Measurements from ENCODE around the gene KCNF1. TPM values are rescaled to one million over a fixed set of nuclear protein-coding genes. Genes with fewer than 3 reads are reported as not detected.

KCNF1 gene
- polyA plus RNA-seq, 2 donors = 0.22 to 0.29 TPM

GRCh38 chr2:10889651-10890215, 22.0 kb upstream of the KCNF1 start:
- peaks cover 0 to 3% of the 10 kb centered on the region in 2 donors for H3K9me3 ChIP-seq (ENCODE audit: control insufficient read depth in 2 of 2, insufficient read depth in 1 of 2, low read depth in 1 of 2, low read length in 1 of 2)
- 41 to 53% methylated on average over 9 of the region's 9 CpGs for WGBS, 2 donors
- no peaks in the 10 kb centered on the region for H3K27me3 ChIP-seq (ENCODE audit: control insufficient read depth in 1 of 2, insufficient read depth in 2 of 2, low read length in 2 of 2)

DNA sequence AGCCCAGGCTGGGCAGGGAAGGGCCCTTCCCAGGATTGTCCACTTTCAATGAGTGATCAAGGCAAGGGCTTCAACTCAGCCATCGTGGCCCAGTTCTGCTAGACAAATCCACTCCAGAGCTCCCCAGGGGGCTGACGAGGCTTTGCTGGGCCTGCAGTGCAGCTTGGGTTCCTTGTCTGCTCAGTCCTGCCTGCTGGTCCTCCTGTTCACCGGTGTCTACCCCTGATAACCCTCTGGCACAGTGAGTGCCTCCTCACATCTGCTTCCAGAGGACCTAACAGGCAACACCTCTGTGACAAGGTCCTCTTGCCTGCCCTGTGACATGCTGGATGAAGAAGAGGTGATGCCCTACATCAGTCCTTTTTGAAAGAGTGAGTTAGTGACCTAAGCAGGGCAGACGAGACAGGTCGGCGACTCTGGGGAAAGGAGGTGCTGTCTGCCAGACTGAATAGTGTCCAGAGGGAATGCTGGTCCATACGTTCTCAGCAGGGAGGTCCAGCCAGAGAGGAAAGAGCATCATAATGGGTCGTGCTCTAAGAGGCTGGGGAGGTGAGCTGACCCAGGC, 20.9 kb upstream of the KCNF1 start:
- 81% methylated on average over 8 of the region's 8 CpGs for WGBS, 2 donors

More at GRCh38 chr2:10889651-10890215, 22.0 kb upstream of the KCNF1 start:
- Histone ChIP-seq H3K4me1 (ENCODE audit: control insufficient read depth in 2 of 2, insufficient read depth in 2 of 2, low read length in 1 of 2) (peaks cover 0 to 4% of the 10 kb centered on the region in 2 donors), H3K27ac (ENCODE audit: low read depth in 2 of 2, low read length in 1 of 2) (no peak overlapping the region), H3K4me3 (ENCODE audit: low read depth in 1 of 2, low read length in 2 of 2) (no peak overlapping the region), H3K36me3 (ENCODE audit: control insufficient read depth in 2 of 2, insufficient read depth in 2 of 2, low read length in 1 of 2) (no peaks in the 10 kb centered on the region)

GRCh38 chr2:10891390-10891789, 20.3 kb upstream of the KCNF1 start:
- no peaks in the 10 kb centered on the region for H3K27me3 ChIP-seq (ENCODE audit: control insufficient read depth in 1 of 2, insufficient read depth in 2 of 2, low read length in 2 of 2)
- H3K27ac ChIP-seq (ENCODE audit: low read depth in 2 of 2, low read length in 1 of 2) = no peak overlapping the region
- no peaks in the 10 kb centered on the region for H3K36me3 ChIP-seq (ENCODE audit: control insufficient read depth in 2 of 2, insufficient read depth in 2 of 2, low read length in 1 of 2)
- H3K4me3 ChIP-seq (ENCODE audit: low read depth in 1 of 2, low read length in 2 of 2) = no peak overlapping the region
- H3K9me3 ChIP-seq (ENCODE audit: control insufficient read depth in 2 of 2, insufficient read depth in 1 of 2, low read depth in 1 of 2, low read length in 1 of 2) = peaks cover 0 to 3% of the 10 kb centered on the region in 2 donors
- H3K4me1 ChIP-seq (ENCODE audit: control insufficient read depth in 2 of 2, insufficient read depth in 2 of 2, low read length in 1 of 2) = peaks cover 0 to 4% of the 10 kb centered on the region in 2 donors
- 84 to 87% methylated on average over 6 of the region's 6 CpGs for WGBS, 2 donors

More for the DNA sequence above, 20.9 kb upstream of the KCNF1 start:
- H3K4me3 ChIP-seq (ENCODE audit: low read depth in 1 of 2, low read length in 2 of 2) = no peak overlapping the region
- H3K9me3 ChIP-seq (ENCODE audit: control insufficient read depth in 2 of 2, insufficient read depth in 1 of 2, low read depth in 1 of 2, low read length in 1 of 2) = peaks cover 0 to 3% of the 10 kb centered on the region in 2 donors
- H3K27ac ChIP-seq (ENCODE audit: low read depth in 2 of 2, low read length in 1 of 2) = no peak overlapping the region
- H3K36me3 ChIP-seq (ENCODE audit: control insufficient read depth in 2 of 2, insufficient read depth in 2 of 2, low read length in 1 of 2) = no peaks in the 10 kb centered on the region
- peaks cover 0 to 4% of the 10 kb centered on the region in 2 donors for H3K4me1 ChIP-seq (ENCODE audit: control insufficient read depth in 2 of 2, insufficient read depth in 2 of 2, low read length in 1 of 2)
- H3K27me3 ChIP-seq (ENCODE audit: control insufficient read depth in 1 of 2, insufficient read depth in 2 of 2, low read length in 2 of 2) = no peaks in the 10 kb centered on the region

GRCh38 chr2:10891848-10892247, 19.9 kb upstream of the KCNF1 start:
- 90 to 92% methylated on average over 5 of the region's 5 CpGs for WGBS, 2 donors
- Histone ChIP-seq H3K27ac (ENCODE audit: low read depth in 2 of 2, low read length in 1 of 2) (no peak overlapping the region), H3K27me3 (ENCODE audit: control insufficient read depth in 1 of 2, insufficient read depth in 2 of 2, low read length in 2 of 2) (no peaks in the 10 kb centered on the region), H3K4me1 (ENCODE audit: control insufficient read depth in 2 of 2, insufficient read depth in 2 of 2, low read length in 1 of 2) (peaks cover 0 to 4% of the 10 kb centered on the region in 2 donors), H3K9me3 (ENCODE audit: control insufficient read depth in 2 of 2, insufficient read depth in 1 of 2, low read depth in 1 of 2, low read length in 1 of 2) (peaks cover 0 to 3% of the 10 kb centered on the region in 2 donors), H3K4me3 (ENCODE audit: low read depth in 1 of 2, low read length in 2 of 2) (no peak overlapping the region), H3K36me3 (ENCODE audit: control insufficient read depth in 2 of 2, insufficient read depth in 2 of 2, low read length in 1 of 2) (no peaks in the 10 kb centered on the region)

DNA sequence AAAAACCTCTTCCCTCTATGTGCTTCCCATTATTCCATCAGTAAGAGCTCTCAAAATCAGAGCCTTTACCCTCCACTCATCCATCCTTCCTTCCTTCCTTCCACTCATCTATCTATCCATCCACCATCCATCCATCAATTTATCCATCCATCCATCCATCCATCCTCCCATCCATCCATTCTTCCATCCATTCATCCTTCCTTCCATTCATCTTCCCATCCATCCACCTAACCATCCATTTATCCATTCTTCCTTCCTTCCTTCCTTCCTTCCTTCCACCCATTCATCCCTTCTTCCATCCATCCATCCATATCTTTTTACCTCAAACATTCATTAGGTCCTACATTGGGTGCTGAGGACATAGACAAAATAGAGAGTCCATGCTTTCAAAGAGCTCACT, 19.4 kb upstream of the KCNF1 start:
- Histone ChIP-seq H3K9me3 (ENCODE audit: control insufficient read depth in 2 of 2, insufficient read depth in 1 of 2, low read depth in 1 of 2, low read length in 1 of 2) (peaks cover 0 to 3% of the 10 kb centered on the region in 2 donors), H3K27me3 (ENCODE audit: control insufficient read depth in 1 of 2, insufficient read depth in 2 of 2, low read length in 2 of 2) (no peaks in the 10 kb centered on the region), H3K4me3 (ENCODE audit: low read depth in 1 of 2, low read length in 2 of 2) (no peak overlapping the region), H3K4me1 (ENCODE audit: control insufficient read depth in 2 of 2, insufficient read depth in 2 of 2, low read length in 1 of 2) (peaks cover 0 to 4% of the 10 kb centered on the region in 2 donors), H3K27ac (ENCODE audit: low read depth in 2 of 2, low read length in 1 of 2) (no peak overlapping the region), H3K36me3 (ENCODE audit: control insufficient read depth in 2 of 2, insufficient read depth in 2 of 2, low read length in 1 of 2) (no peaks in the 10 kb centered on the region)

DNA sequence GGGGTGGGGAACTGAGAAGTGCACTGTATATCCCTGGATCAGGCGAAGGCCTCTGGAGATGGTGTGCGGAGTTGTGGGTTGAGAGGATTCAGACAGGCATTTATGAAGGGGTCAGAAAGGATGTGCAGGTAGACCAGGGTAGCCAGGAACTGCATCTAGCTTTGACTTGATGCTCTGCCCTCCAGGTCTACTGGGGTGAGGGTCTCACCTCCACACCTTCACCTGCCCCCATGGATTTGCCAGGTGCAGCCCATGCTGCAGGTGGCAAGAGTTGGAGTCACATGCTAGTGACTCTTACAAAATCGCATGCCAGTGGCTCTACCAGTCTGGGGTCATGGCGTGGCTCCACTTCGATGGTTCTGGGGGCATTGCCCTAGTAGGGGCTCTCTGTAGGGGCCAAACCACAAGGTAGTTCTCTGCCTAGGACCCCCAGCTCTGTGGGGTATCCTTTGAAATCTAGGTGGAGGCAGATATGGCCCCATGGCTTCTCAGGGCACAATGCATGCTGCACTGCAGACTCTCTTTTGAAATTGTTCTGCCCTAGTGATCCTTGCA, 18.9 kb upstream of the KCNF1 start:
- peaks cover 0 to 3% of the 10 kb centered on the region in 2 donors for H3K9me3 ChIP-seq (ENCODE audit: control insufficient read depth in 2 of 2, insufficient read depth in 1 of 2, low read depth in 1 of 2, low read length in 1 of 2)
- peaks cover 0 to 4% of the 10 kb centered on the region in 2 donors for H3K4me1 ChIP-seq (ENCODE audit: control insufficient read depth in 2 of 2, insufficient read depth in 2 of 2, low read length in 1 of 2)
- no peak overlapping the region for H3K4me3 ChIP-seq (ENCODE audit: low read depth in 1 of 2, low read length in 2 of 2)
- H3K36me3 ChIP-seq (ENCODE audit: control insufficient read depth in 2 of 2, insufficient read depth in 2 of 2, low read length in 1 of 2) = no peaks in the 10 kb centered on the region
- no peaks in the 10 kb centered on the region for H3K27me3 ChIP-seq (ENCODE audit: control insufficient read depth in 1 of 2, insufficient read depth in 2 of 2, low read length in 2 of 2)
- no peak overlapping the region for H3K27ac ChIP-seq (ENCODE audit: low read depth in 2 of 2, low read length in 1 of 2)
- 71 to 86% methylated on average over 5 of the region's 5 CpGs for WGBS, 2 donors

- 74% methylated on average over 4 of the region's 4 CpGs for WGBS, 2 donors
- Histone ChIP-seq H3K36me3 (ENCODE audit: control insufficient read depth in 2 of 2, insufficient read depth in 2 of 2, low read length in 1 of 2) (no peaks in the 10 kb centered on the region), H3K27ac (ENCODE audit: low read depth in 2 of 2, low read length in 1 of 2) (no peak overlapping the region), H3K9me3 (ENCODE audit: control insufficient read depth in 2 of 2, insufficient read depth in 1 of 2, low read depth in 1 of 2, low read length in 1 of 2) (peaks cover 0 to 3% of the 10 kb centered on the region in 2 donors), H3K27me3 (ENCODE audit: control insufficient read depth in 1 of 2, insufficient read depth in 2 of 2, low read length in 2 of 2) (no peaks in the 10 kb centered on the region), H3K4me1 (ENCODE audit: control insufficient read depth in 2 of 2, insufficient read depth in 2 of 2, low read length in 1 of 2) (peaks cover 0 to 4% of the 10 kb centered on the region in 2 donors), H3K4me3 (ENCODE audit: low read depth in 1 of 2, low read length in 2 of 2) (no peak overlapping the region)
These were observed 17.3 kb upstream of the KCNF1 start for GRCh38 chr2:10894264-10894935.

- WGBS, 2 donors = 89 to 90% methylated on average over 2 of the region's 2 CpGs
- Histone ChIP-seq H3K27ac (ENCODE audit: low read depth in 2 of 2, low read length in 1 of 2) (no peak overlapping the region), H3K36me3 (ENCODE audit: control insufficient read depth in 2 of 2, insufficient read depth in 2 of 2, low read length in 1 of 2) (no peaks in the 10 kb centered on the region), H3K4me3 (ENCODE audit: low read depth in 1 of 2, low read length in 2 of 2) (no peak overlapping the region), H3K9me3 (ENCODE audit: control insufficient read depth in 2 of 2, insufficient read depth in 1 of 2, low read depth in 1 of 2, low read length in 1 of 2) (peaks cover 0 to 3% of the 10 kb centered on the region in 2 donors), H3K4me1 (ENCODE audit: control insufficient read depth in 2 of 2, insufficient read depth in 2 of 2, low read length in 1 of 2) (peaks cover 0 to 4% of the 10 kb centered on the region in 2 donors), H3K27me3 (ENCODE audit: control insufficient read depth in 1 of 2, insufficient read depth in 2 of 2, low read length in 2 of 2) (no peaks in the 10 kb centered on the region)
These were observed 16.5 kb upstream of the KCNF1 start for GRCh38 chr2:10895231-10895630.

DNA sequence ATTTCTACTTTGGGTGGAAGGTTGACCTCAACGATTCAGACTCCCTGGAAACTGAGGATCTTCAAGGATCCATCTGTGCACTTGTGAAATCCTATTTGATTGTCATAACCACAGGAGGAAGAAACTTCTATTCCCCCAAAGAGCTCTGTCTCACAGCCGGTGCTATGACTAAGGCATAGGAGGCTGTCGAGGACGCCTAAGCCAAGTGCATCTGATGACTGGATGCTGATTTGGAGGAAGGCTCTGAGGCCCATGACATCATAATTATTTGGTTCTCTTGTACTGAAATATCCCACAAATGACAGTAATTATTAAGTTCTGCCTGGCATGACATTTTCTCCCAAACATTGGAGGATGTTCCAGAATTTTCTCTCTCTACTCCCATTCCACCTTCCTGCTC, 13.8 kb upstream of the KCNF1 start:
- no peaks in the 10 kb centered on the region for H3K4me1 ChIP-seq (ENCODE audit: control insufficient read depth in 2 of 2, insufficient read depth in 2 of 2, low read length in 1 of 2)
- no peaks in the 10 kb centered on the region for H3K36me3 ChIP-seq (ENCODE audit: control insufficient read depth in 2 of 2, insufficient read depth in 2 of 2, low read length in 1 of 2)
- no peak overlapping the region for H3K27ac ChIP-seq (ENCODE audit: low read depth in 2 of 2, low read length in 1 of 2)
- H3K27me3 ChIP-seq (ENCODE audit: control insufficient read depth in 1 of 2, insufficient read depth in 2 of 2, low read length in 2 of 2) = no peaks in the 10 kb centered on the region
- no peaks in the 10 kb centered on the region for H3K9me3 ChIP-seq (ENCODE audit: control insufficient read depth in 2 of 2, insufficient read depth in 1 of 2, low read depth in 1 of 2, low read length in 1 of 2)
- 88 to 90% methylated on average over 4 of the region's 4 CpGs for WGBS, 2 donors
- no peak overlapping the region for H3K4me3 ChIP-seq (ENCODE audit: low read depth in 1 of 2, low read length in 2 of 2)

All from esophagus (tissue), 2 donors.